Activated CD4-positive, alpha-beta T cell treated with anti-CD3 and anti-CD28 coated beads for 4 hours (primary cell): ENCODE data around the gene CGN.

Experiments
- DNase-seq, 2 donors: peaks; one replicate each; pipeline ENCODE4 v3.0.0-alpha.2; 2020

CGN gene

DNA sequence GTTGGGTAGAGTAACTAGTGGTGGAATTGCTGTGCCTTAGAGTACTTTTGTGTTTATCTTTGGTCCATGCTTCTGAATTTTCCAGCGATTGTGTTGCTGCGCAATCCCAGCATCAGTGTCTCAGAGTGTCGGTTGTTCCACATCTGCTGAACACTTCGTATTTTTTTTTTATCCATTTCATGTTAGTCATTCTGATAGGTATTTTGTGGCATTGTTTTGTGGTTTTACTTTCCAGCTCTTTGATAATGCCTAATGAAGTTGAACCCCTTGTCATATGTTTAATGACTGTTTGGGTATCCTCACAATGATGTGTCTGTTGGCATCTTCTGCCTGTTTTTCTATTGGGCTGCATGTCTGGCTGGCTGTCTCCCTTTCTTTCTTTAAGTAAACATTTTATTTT, 42.5 kb downstream of the CGN start:
- DNase-seq, result no peak

DNA sequence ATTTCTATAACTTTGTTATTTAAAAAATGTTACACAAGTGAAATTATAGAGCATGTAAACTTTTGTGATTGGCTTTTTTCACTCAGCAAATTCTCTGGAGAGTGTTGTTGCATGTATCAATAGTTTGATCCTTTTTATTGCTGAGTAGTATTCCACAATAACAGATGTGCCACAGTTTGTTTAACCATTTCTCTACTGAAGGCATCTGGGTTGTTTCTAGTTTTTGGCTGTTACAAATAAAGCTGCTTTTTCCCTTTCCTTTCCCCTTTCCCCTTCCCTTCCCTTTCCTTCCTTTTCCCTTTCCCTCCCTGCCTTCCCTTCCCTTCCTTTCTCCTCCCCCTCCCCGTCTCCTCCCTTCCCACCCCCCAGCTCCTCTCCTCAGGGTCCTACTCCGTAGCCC, 44.9 kb downstream of the CGN start:
- no peak for DNase-seq

DNA sequence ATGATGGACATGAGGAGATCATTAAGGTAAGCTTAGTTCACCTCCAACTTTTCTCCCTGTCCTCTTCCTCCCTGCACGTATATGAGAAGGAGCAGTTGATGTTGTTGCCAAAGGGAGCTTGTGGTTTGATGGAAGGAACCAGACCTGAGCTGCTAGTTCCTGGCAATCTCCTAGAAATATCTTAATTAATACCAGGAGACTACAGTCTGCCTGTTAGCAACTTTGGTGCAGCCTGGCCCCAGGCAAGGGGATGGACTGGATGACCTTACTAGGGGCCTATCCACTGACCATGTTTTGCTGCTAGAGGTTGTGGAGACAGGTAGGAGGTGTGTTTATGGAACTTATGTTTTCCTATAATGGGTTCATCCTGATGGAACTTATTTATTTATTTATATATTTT, 51.5 kb downstream of the CGN start:
- DNase-seq, result no peak

DNA sequence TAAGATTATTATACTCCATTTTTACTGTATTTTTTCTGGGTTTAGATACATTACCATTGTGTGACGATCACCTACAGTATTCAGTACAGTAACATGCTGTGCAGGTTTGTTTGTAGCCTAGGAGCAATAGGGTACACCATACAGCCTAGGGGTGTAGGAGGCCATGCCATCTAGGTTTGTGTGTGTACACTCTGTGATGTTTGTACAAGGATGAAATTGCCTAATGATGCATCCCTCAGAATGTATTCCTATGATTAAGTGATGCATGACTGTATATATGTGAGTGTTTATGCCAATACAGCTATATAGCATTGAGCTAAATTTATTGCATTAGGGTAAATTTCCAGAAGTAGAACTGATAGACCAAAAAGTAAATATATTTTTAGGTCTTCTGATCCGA, 52.2 kb downstream of the CGN start:
- DNase-seq, result no peak

DNA sequence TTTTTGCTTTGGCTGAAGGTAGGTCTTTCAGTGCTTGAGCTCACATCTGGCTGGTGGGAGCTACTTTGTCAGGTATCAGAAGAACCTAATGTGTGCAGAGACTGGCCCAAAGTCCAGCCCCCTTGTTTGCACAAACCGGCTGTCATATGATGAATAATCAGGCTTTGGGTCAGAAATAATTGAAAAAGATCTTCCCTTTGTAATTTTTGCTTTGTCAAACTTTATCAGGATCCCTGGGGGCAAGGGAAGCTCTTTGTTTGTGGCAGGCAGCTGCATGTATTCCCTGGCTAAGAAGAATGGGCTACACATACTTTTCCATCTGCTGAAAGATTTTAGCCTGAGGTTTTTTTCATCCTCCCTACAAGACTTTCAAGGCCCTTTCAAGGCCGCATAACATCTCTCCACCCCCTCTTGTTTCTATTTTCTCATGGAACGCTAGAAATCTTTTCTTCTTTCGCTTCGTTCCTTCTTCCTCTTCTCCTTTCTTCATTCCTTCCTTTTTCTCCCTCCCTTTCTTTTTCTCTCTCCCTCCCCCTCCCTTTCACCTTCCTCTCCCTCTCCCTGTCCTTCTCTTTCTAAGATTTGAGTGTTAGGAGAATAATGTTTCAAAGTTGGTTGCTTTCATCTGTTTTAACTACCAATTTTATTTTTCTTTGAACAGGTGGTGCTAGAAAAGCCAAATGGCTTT, 54.5 kb downstream of the CGN start:
- no peak for DNase-seq

DNA sequence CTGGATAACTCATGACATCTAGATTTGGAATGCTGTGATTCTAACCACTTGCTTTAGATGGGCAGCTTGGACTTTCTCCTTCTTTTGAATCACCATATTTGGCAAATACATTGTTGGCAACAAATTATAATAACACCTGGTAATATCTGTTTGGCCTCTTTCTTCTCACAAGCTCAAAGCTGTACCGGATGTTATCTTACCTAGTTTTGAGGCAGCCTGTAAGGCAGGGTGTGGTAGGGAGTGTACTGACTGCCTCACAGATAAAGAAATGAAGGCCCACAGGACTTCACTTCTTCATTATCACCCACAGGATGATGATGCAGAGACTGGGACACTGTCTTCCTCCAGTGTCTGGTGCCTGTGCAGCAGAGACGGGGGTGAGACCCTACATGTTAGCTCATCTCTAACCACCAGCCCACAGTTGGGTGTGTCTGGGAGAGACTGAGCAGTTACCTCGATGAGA, 57.5 kb downstream of the CGN start:
- peak; percentile 19 to 24 for DNase-seq

DNA sequence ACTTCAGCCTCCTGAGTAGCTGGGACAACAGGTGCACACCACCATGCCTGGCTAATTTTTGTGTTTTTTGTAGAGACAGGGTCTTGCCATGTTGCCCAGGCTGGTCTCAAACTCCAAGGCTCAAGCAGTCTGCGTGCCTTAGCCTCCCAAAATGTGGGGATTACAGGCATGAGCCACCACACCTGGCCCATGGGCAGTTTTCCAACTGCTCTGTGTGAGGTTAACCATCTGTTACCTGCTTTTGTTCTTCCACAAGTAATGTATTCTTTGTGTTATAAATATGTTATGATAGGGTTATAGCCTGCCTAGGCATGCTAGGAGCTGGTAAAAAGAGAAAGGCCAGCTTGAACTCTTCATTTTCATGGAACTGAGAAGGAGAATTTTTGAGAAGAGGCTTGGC, 59.6 kb downstream of the CGN start:
- DNase-seq, result no peak

DNA sequence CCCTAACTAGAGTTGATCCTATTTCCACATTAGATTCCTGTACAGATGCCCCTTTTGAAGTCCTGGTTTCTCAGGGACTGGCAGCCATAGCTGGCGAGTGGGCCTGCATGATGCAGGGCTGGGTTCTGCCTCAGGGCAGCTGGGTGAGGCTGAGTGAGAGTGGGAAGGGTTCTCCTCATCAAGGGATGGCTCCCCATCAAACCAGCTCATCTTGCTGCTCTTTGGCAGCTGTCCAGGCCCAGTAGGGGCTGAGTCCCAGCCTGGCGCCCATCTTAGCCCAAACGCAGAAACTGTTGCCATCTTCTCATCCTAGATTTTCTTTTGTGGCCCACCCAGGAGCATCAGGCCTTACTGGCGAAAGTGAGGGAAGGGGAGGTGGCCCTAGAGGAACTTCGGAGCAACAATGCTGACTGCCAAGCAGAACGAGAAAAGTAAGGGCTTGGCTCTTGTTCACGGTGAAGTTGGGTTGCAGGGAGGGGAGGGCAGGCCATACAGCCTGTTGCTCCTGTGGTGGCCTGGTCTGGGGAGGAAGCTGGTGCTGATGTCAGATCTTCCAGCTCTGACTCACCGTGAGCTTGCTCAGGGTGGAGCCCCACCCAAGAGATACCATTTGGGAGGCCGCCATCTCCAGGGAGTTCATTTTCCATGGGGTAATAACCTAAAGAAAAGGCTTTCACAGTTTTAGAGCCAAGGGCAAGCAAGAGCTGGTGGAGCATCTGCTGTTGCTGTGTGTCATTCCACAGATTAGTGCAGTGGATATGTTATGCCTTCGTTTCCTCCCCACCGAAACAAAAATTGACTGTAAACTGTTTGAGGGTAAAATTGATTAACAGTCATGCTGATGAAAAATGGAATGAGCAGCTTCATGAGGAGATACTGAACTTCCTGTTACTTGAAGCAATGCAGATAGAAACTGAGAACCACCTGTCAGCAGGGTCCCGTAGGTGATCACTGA, 63.7 kb downstream of the CGN start:
- DNase-seq, result no peak

DNA sequence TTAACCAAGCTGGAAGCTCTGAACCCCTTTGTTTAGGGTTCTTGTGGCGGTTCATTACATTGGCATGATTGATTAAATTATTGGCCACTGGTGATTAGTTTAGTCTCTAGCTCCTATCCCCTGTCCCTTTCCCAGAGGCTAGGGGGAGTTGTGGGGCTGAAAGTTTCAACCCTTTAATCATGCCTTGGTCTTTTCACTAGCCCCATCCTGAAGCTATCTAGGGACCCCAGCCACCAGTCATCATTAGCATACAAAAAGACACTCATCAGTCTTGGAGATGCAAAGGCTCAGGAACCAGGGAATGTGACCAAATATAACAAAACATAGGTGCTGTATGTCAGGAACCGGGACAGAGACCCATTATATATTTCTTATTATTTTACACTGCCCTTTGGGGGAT, 66.0 kb downstream of the CGN start:
- DNase-seq, result no peak

DNA sequence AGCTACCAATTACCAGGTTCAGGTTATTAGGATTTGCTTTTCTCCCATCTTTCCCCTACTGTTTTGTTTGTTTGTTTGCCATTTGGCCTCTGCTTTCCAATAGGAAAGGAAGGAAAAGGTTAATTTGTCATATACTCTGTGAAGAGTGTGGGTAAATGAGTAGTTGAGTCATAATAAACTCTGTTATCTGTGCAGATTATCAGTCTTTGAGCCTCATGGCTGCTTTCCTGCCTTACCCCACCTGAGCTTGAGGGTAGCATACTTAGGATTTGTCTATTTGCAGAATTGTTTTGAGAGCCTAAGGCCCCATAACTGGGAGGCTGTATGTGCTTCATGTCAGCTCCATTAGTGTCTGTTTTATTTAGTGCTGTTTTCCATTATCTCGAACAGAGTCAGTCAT, 67.8 kb downstream of the CGN start:
- no peak for DNase-seq

DNA sequence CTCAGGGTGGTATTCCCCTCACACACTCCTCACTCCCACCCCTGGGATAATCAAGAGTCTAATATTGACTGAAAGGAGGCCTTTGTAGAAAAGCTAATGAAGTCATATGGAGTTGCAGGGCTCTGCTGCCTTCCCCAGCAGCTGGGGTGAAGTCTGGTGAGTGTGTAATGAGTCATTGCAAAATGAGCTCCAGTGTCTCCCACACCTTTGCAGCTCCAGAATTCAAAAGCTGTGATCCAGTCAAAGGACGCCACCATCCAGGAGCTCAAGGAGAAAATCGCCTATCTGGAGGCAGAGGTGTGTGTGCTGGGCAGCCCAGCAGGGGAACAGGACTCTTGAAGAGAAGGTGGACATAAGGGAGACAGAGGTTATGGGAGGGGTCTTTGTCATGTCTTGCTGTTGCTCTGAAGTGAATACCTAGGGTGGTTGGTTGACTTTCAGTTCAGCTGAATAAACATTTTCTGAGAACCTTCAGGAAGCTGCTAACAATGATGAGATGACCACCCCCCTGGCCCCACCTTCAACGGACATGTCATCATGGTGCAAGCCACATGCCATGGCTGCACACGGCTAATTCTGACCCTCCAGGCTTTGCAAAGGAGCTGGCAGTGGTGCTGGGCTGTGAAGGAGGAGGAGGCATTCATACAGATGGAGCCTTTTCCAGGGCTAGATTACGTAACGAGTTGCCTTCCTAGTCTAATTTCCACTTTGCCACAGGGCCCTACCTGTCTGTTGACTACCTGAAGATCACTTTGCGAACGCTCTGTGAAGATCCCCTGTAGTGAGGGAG, 68.4 kb downstream of the CGN start:
- no peak for DNase-seq

DNA sequence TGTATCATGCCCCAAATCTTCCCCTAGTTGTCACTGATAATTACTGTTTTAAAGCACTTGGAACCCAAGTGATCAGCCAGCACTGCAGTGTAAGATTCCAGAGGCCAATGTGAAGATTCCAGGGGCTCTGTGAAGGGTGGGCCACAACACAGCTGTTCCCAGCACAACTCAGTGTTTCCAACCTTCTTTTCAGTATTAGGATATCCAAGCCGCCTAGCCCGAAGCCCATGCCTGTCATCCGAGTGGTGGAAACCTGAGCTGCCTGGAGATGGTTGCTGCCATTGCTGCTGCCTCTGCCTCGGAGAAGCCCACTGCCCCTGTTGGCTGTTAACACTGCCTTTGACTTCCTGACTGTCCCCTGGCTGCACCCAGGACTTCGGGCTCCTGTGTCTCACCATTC, 70.3 kb downstream of the CGN start:
- no peak for DNase-seq

DNA sequence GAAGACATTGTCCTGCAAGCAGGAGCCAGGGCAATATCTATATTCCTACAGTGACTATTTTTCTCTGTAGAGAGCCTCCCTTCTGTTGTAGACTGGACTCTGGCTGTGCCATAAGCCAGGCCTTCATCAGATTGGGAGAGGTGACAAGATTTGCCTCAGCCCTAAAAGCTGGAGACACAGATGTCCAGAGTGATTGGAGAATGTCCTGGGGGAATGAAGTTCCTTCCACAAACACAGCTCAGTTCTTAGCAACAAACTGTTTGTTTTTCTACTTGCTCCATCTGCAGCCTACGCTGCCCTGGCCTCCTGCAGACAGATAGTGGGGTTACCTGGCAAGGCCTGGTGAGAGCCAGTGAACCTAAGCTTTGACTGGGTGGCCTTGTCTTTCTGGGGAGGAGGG, 70.7 kb downstream of the CGN start:
- DNase-seq, result no peak

DNA sequence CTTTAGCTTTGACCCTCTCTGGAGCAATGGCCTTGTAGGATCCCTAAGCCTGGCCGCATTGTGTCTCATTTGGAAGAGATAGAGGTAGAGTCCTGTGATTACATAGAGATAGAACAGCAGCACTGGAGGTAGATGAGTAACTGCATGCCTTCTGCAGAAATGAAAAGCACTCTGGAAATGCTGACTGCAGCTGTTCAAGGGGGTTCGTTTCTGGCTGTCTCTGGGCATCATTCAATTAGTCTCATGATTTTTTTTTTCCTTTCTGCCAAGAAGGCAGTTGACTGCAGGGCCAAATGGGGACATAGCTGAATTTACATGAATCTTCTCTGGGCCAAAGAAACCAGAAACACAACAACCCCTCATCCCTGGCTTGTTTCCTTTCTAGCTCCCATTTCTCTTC, 72.6 kb downstream of the CGN start:
- no peak for DNase-seq

DNA sequence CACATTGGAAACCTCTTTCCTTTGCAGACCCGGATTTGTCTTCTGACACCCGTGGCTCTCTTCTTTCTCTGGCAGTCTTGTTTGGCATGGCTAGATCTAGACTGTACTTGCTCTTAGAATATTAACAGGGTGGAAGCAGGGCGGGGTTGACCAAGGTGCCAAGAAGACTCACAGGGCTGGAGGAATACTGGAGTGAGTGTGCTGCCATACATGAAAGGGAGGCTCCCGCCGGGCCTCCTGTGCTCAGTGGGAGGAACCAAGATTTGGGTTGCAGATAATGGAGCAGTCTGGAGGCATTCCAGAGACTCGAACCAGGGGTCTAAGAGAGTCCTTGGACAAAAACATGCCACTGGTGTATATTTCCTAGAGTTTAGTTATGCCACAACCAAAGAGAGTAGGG, 73.1 kb downstream of the CGN start:
- no peak for DNase-seq

DNA sequence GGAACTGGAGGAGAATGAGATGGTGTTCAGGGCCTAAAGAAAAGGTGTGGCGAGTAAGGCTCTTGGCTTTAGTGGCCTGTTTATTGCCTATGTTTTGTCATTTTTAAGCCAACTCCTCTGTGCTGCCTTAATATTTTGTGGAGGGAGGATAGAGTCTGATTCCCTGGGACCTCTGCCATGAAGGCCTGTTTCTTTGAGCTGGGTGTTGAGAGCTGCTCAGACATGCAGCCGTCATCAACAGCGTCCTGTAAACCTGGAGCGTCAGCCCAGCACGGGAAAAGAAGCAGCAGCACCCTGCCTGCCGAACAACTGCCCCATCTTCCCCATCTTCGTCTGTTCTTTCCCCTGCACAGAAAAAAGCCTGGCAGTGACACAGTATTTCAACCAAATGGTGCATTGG, 73.6 kb downstream of the CGN start:
- DNase-seq, result no peak

DNA sequence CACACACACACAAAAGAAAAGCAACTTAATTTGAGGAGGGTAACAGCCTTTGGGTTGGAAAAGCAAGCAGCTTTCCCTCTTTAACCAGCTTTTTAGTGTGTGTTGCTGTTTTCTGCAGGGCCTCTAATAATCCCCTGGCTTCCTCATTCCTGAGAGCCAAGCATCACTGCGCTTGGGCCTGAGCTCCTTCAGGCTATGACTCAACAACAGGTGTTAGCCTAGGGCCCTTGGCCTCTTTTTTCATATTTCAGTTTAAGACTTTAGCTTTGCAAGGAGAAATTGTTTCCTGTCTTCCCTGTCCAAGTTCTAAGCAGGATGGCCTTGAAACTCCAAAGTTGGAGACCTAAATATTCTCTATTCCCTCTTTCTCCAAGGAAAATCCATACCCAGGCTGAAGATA, 74.4 kb downstream of the CGN start:
- DNase-seq, result no peak
